WTC11 (cell line): Measurements from ENCODE around the gene RAB17. TPM values are rescaled to one million over a fixed set of nuclear protein-coding genes. Genes with fewer than 3 reads are reported as not detected.

Experiments
- ATAC-seq: fragments of 200-7000 bp; cut with Tn5 transposase; 2 replicates; pipeline ENCODE4 v1.10.0; 2021; ENCODE audit warnings: mild to moderate bottlenecking, moderate library complexity
- CTCF ChIA-PET: fragments of 300-600 bp; sonication (Branson Sonifier 250); formaldehyde crosslinking; loops from one replicate; lab custom pipeline; 2021; ENCODE audit warnings: antibody characterized with exemption; lab: Charles Lee
- POLR2A ChIA-PET: fragments of 350-600 bp; sonication (Branson Sonifier 250); formaldehyde crosslinking; loops from one replicate; lab custom pipeline; 2021; ENCODE audit warnings: antibody characterized with exemption; lab: Charles Lee
- DNase-seq: peaks from one replicate; pipeline ENCODE4 v3.0.0; 2021; ENCODE audit warnings: low spot score
- H3K27ac Mint-ChIP-seq: 2 replicates; pipeline ENCODE4 v1.8.0; 2021; ENCODE audit warnings: mixed read lengths
- H3K27me3 Mint-ChIP-seq: 2 replicates; pipeline ENCODE4 v1.8.0; 2021; ENCODE audit warnings: low read depth, mild to moderate bottlenecking, moderate library complexity, mixed read lengths
- H3K36me3 Mint-ChIP-seq: 2 replicates; pipeline ENCODE4 v1.8.0; 2021; ENCODE audit warnings: mixed read lengths
- H3K4me1 Mint-ChIP-seq: 2 replicates; pipeline ENCODE4 v1.8.0; 2022; ENCODE audit warnings: mixed read lengths
- H3K4me3 Mint-ChIP-seq: 2 replicates; pipeline ENCODE4 v1.8.0; 2021; ENCODE audit warnings: mild to moderate bottlenecking, moderate library complexity, mixed read lengths
- H3K9me3 Mint-ChIP-seq: 2 replicates; pipeline ENCODE4 v1.8.0; 2021; ENCODE audit warnings: mixed read lengths
- CBFB ChIP-seq: sonication (generic); formaldehyde crosslinking; IDR thresholded peaks from 2 replicates; pipeline ENCODE4 v1.8.1; 2022; ENCODE audit warnings: mild to moderate bottlenecking, low read depth, missing genetic modification reagents
- OVOL2 ChIP-seq: fragments of 250-450 bp; sonication (Bioruptor Pico); IDR thresholded peaks from 2 replicates; pipeline ENCODE4 v1.9.0; 2021; ENCODE audit warnings: mild to moderate bottlenecking, borderline replicate concordance
- total RNA-seq: library from RNA; stranded (reverse); gene quantifications from 3 replicates; pipeline ENCODE4 v1.2.3, GENCODE V29; 2021
- TF ChIP-seq, protein P1 (sequence below): sonication (generic); formaldehyde crosslinking; IDR thresholded peaks from 2 replicates; pipeline ENCODE4 v1.8.1; 2022; ENCODE audit warnings: low read depth, missing genetic modification reagents, borderline replicate concordance
- TF ChIP-seq, protein P2 (sequence below): sonication (generic); formaldehyde crosslinking; IDR thresholded peaks from 2 replicates; pipeline ENCODE4 v1.8.1; 2022; ENCODE audit warnings: mild to moderate bottlenecking, missing genetic modification reagents, moderate library complexity, borderline replicate concordance
- TF ChIP-seq, protein P3 (sequence below): fragments of 250-450 bp; sonication (Bioruptor Pico); conservative IDR thresholded peaks from 2 replicates; pipeline ENCODE4 v1.9.0; 2021; ENCODE audit warnings: mild to moderate bottlenecking
- TF ChIP-seq, protein P4 (sequence below): sonication (generic); formaldehyde crosslinking; IDR thresholded peaks from 2 replicates; pipeline ENCODE4 v1.8.1; 2023; ENCODE audit warnings: mild to moderate bottlenecking, missing genetic modification reagents, moderate library complexity
- TF ChIP-seq, protein P5 (sequence below): sonication (generic); formaldehyde crosslinking; IDR thresholded peaks from 2 replicates; pipeline ENCODE4 v1.8.0; 2022; ENCODE audit warnings: mild to moderate bottlenecking, missing genetic modification reagents
- TF ChIP-seq, protein P6 (sequence below): sonication (generic); formaldehyde crosslinking; IDR thresholded peaks from 2 replicates; pipeline ENCODE4 v1.8.1; 2023; ENCODE audit warnings: mild to moderate bottlenecking, missing genetic modification reagents

Gene RAB17
- total RNA-seq, 1 experiment from 2014 or later: 140 TPM

DNA sequence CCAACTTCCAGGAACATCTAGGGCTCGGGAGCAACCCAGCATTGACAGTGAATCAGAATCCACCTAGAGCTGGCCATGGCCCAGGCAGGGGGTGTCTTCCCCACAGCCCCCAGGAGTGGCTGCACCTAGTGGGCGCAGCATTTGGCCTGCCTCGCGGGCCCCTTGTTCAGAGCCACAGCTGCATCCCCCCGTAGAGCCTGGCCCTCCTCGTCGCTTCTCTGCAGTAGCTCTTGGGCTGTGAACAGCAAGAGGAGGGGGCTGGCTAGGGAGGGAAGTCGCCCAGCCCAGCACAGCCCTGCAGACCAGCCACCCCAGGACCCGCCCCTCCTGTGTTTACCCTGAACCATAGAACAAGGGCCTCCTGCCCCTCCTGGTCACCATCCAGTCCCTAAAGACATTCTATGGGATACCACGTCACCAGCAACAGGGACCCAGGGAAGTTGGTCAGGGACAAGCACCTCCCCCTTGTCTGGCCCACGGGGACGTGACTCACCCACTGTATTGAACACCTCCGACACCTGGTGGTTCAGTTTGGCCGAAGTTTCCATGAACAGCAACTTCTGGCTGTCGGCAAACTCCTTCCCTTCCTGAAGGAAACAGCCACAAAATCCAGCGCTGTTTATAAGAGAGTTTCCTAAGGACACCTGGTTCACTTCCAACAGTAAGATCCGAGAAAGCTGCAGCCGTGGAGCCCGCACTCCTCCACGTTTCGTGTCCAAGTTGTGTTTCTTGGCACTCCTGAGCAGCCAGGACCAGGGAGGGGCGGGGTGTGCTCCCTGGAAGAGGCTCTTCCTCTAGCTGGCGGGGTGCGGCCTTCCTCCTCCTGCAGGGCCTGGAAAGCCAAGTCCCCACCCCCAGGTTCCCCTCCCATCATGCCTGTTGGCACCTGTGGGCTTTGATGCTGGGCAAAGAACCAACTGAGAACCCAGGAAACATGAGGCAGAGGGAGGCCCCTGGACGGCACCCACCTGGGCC, 15.4 kb downstream of the RAB17 start:
- Mint-ChIP-seq H3K36me3 (peaks cover 31% of the 10 kb centered on the region), H3K4me1 (peaks cover 41% of the 10 kb centered on the region), H3K4me3 (no peak overlapping the region), H3K9me3 (no peaks in the 10 kb centered on the region)
- no peak for DNase-seq
- TF ChIP-seq, protein P1, sequence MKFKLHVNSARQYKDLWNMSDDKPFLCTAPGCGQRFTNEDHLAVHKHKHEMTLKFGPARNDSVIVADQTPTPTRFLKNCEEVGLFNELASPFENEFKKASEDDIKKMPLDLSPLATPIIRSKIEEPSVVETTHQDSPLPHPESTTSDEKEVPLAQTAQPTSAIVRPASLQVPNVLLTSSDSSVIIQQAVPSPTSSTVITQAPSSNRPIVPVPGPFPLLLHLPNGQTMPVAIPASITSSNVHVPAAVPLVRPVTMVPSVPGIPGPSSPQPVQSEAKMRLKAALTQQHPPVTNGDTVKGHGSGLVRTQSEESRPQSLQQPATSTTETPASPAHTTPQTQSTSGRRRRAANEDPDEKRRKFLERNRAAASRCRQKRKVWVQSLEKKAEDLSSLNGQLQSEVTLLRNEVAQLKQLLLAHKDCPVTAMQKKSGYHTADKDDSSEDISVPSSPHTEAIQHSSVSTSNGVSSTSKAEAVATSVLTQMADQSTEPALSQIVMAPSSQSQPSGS (CRISPR knock-in tag): no peak
- TF ChIP-seq OVOL2: no peak
- TF ChIP-seq, protein P2, sequence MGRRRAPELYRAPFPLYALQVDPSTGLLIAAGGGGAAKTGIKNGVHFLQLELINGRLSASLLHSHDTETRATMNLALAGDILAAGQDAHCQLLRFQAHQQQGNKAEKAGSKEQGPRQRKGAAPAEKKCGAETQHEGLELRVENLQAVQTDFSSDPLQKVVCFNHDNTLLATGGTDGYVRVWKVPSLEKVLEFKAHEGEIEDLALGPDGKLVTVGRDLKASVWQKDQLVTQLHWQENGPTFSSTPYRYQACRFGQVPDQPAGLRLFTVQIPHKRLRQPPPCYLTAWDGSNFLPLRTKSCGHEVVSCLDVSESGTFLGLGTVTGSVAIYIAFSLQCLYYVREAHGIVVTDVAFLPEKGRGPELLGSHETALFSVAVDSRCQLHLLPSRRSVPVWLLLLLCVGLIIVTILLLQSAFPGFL (CRISPR knock-in tag): no peak
- TF ChIP-seq, protein P3, sequence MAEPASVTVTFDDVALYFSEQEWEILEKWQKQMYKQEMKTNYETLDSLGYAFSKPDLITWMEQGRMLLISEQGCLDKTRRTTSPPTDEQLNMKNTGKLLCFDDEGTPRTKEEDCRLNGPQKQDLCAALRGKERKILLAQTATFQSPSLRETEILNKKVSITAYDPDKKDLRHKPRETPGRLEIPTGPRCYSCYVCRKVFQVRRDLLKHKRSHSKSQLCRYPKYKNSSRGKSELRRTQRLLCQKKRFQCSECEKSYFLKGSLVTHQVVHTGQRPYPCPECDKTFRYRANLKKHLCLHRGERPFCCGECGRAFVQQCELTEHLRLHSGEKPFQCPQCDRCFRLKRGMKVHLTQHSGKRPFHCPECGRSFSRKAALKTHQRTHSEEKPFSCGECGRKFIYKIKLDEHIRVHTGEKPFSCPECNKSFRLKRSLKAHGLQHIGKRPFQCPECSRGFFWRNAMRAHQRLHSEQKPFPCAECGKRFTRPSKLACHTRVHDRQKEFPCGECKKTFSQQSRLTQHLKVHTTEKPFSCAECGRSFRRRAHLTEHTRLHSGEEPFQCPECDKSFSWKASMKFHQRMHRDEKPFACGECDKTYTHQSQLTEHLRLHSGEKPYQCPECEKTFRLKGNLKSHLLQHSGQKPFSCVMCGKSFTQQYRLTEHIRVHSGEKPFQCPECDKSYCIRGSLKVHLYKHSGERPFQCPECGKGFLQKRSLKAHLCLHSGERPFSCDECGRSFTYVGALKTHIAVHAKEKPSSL (CRISPR knock-in tag): no peak
- TF ChIP-seq, protein P4, sequence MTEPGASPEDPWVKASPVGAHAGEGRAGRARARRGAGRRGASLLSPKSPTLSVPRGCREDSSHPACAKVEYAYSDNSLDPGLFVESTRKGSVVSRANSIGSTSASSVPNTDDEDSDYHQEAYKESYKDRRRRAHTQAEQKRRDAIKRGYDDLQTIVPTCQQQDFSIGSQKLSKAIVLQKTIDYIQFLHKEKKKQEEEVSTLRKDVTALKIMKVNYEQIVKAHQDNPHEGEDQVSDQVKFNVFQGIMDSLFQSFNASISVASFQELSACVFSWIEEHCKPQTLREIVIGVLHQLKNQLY: no peak
- TF ChIP-seq, all 79 proteins: peak for 0
- H3K27me3 Mint-ChIP-seq: no peaks in the 10 kb centered on the region
- CTCF ChIA-PET: interaction anchor here (0.7 to 7.1 kb wide), 11 partner anchors 8 to 170 kb away, joined by 3 to 385 read pairs (median 4); partner anchors contain the start of gene RAB17
- ATAC-seq: no peak
- peak overlapping the region; percentile 87; the same call in 1 of the 2 replicates for H3K27ac Mint-ChIP-seq
- POLR2A ChIA-PET: interaction anchor here (1.2 kb wide), 1 partner anchor 27 kb away, joined by 3 read pairs; no protein-coding TSS in a partner anchor

DNA sequence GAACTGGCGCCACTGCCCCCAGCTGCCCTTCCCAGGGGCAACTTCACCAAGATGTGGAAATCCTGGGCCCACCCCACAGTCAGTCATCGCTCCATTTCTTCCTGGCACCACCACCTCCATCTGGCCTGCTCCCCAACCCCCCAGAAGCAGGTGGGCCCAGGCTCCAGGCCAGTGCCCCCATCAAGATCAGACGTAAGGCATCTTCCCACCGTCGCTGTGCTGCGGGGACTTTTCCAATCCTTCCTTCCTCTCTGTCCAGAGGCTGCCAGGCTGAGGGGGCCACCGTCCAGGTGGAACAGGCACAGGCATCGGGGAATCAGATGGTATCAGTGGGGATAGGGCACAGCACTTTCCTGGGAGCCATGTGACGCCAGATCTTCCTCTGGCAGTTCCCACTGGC, 16.1 kb downstream of the RAB17 start:
- H3K36me3 Mint-ChIP-seq: peaks cover 25% of the 10 kb centered on the region
- H3K4me3 Mint-ChIP-seq: no peak overlapping the region
- DNase-seq (no peak), ATAC-seq (no peak)
- POLR2A ChIA-PET: no interaction called here
- CTCF ChIA-PET: interaction anchor here (1.0 to 7.1 kb wide), 6 partner anchors 9 to 153 kb away, joined by 3 to 385 read pairs (median 45); partner anchors contain the start of gene RAB17
- TF ChIP-seq, protein P5, sequence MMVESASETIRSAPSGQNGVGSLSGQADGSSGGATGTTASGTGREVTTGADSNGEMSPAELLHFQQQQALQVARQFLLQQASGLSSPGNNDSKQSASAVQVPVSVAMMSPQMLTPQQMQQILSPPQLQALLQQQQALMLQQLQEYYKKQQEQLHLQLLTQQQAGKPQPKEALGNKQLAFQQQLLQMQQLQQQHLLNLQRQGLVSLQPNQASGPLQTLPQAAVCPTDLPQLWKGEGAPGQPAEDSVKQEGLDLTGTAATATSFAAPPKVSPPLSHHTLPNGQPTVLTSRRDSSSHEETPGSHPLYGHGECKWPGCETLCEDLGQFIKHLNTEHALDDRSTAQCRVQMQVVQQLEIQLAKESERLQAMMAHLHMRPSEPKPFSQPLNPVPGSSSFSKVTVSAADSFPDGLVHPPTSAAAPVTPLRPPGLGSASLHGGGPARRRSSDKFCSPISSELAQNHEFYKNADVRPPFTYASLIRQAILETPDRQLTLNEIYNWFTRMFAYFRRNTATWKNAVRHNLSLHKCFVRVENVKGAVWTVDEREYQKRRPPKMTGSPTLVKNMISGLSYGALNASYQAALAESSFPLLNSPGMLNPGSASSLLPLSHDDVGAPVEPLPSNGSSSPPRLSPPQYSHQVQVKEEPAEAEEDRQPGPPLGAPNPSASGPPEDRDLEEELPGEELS (CRISPR knock-in tag): no peak
- TF ChIP-seq, protein P6, sequence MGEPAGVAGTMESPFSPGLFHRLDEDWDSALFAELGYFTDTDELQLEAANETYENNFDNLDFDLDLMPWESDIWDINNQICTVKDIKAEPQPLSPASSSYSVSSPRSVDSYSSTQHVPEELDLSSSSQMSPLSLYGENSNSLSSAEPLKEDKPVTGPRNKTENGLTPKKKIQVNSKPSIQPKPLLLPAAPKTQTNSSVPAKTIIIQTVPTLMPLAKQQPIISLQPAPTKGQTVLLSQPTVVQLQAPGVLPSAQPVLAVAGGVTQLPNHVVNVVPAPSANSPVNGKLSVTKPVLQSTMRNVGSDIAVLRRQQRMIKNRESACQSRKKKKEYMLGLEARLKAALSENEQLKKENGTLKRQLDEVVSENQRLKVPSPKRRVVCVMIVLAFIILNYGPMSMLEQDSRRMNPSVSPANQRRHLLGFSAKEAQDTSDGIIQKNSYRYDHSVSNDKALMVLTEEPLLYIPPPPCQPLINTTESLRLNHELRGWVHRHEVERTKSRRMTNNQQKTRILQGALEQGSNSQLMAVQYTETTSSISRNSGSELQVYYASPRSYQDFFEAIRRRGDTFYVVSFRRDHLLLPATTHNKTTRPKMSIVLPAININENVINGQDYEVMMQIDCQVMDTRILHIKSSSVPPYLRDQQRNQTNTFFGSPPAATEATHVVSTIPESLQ (CRISPR knock-in tag): no peak
- no peak for TF ChIP-seq CBFB (CRISPR knock-in tag)
- H3K4me1 Mint-ChIP-seq: peaks cover 41% of the 10 kb centered on the region
- no peaks in the 10 kb centered on the region for H3K27me3 Mint-ChIP-seq
- no peaks in the 10 kb centered on the region for H3K9me3 Mint-ChIP-seq
- peak overlapping the region; percentile 65; the same call in 1 of the 2 replicates for H3K27ac Mint-ChIP-seq
